GM23248 (cell line): ENCODE data around the gene MMP10. TPM values are rescaled to one million over a fixed set of nuclear protein-coding genes. Genes with fewer than 3 reads are reported as not detected.
"Not testable (repeated sequence)": the region's sequence is repeated elsewhere in the genome, so short reads cannot be mapped to it uniquely, and the experiment has no call there.

Source experiments
- DNase-seq: peaks from one replicate; pipeline ENCODE4 v3.0.0-alpha.2; 2015
- H2AFZ ChIP-seq: fragments of 200-600 bp; sonication (generic); 2 replicates; pipeline ENCODE4 v1.6.1; 2016; ENCODE audit warnings: antibody characterized with exemption
- H3F3A ChIP-seq: fragments of 200-600 bp; sonication (generic); 2 replicates; pipeline ENCODE4 v1.6.1; 2016; ENCODE audit warnings: mild to moderate bottlenecking, antibody characterized with exemption, mixed run types; ENCODE audit not compliant: insufficient read depth
- H3K27ac ChIP-seq: fragments of 200-600 bp; sonication (generic); 2 replicates; pipeline ENCODE4 v1.5.1; 2016; ENCODE audit warnings: mild to moderate bottlenecking
- H3K27me3 ChIP-seq: fragments of 200-600 bp; sonication (generic); replicated peaks from 2 replicates; pipeline ENCODE4 v1.6.1; 2016; ENCODE audit warnings: mild to moderate bottlenecking; ENCODE audit not compliant: insufficient read depth
- H3K36me3 ChIP-seq: fragments of 200-600 bp; sonication (generic); 2 replicates; pipeline ENCODE4 v1.6.1; 2016; ENCODE audit warnings: low read depth, mild to moderate bottlenecking
- H3K4me1 ChIP-seq: fragments of 200-600 bp; sonication (generic); 2 replicates; pipeline ENCODE4 v1.6.1; 2016; ENCODE audit warnings: mild to moderate bottlenecking; ENCODE audit not compliant: insufficient read depth
- H3K4me2 ChIP-seq: fragments of 200-600 bp; sonication (generic); one replicate; pipeline ENCODE4 v1.6.1; 2016; ENCODE audit warnings: mild to moderate bottlenecking; ENCODE audit not compliant: unreplicated experiment
- H3K4me3 ChIP-seq: fragments of 200-600 bp; sonication (generic); 2 replicates; pipeline ENCODE4 v1.5.1; 2016; ENCODE audit warnings: mild to moderate bottlenecking
- H3K79me2 ChIP-seq: fragments of 200-600 bp; sonication (generic); 2 replicates; pipeline ENCODE4 v1.6.1; 2016; ENCODE audit warnings: mild to moderate bottlenecking; ENCODE audit not compliant: insufficient read depth
- H3K9ac ChIP-seq: fragments of 200-600 bp; sonication (generic); 2 replicates; pipeline ENCODE4 v1.6.1; 2016; ENCODE audit warnings: mild to moderate bottlenecking
- H3K9me2 ChIP-seq: fragments of 200-600 bp; sonication (generic); 2 replicates; pipeline ENCODE4 v1.6.1; 2016; ENCODE audit warnings: mixed run types, mild to moderate bottlenecking, moderate library complexity; ENCODE audit not compliant: insufficient read depth
- H3K9me3 ChIP-seq: fragments of 200-600 bp; sonication (generic); one replicate; pipeline ENCODE4 v1.6.1; 2017; ENCODE audit warnings: low read depth
- H4K20me1 ChIP-seq: fragments of 200-600 bp; sonication (generic); 2 replicates; pipeline ENCODE4 v1.6.0; 2016; ENCODE audit not compliant: insufficient read depth
- EZH2 ChIP-seq: fragments of 200-600 bp; sonication (generic); IDR thresholded peaks from 2 replicates; pipeline ENCODE4 v1.6.1; 2018; ENCODE audit warnings: antibody characterized with exemption, mild to moderate bottlenecking; ENCODE audit not compliant: insufficient read depth, poor library complexity, severe bottlenecking
- EZH2phosphoT487 ChIP-seq: fragments of 200-600 bp; sonication (generic); IDR thresholded peaks from 2 replicates; pipeline ENCODE4 v1.6.1; 2018; ENCODE audit warnings: antibody characterized with exemption, moderate library complexity, mild to moderate bottlenecking, low read depth; ENCODE audit not compliant: insufficient read depth
- WGBS, 2 experiments: methylation state at CpG; one replicate each; pipeline ENCODE4 v1.1.6; 2015 to 2017; ENCODE audit warnings: low lambda C conversion rate in 2 of 2, low coverage in 1 of 2; ENCODE audit errors: missing lambda C conversion rate in 2 of 2; 5-methylcytosine and 5-hydroxymethylcytosine counted together
- in situ Hi-C: fragments of 300-500 bp; cut with MboI; formaldehyde crosslinking; loops from 2 replicates; pipeline ENCODE4 v1.15.0; 2020
- polyA plus RNA-seq: library from polyadenylated mRNA; unstranded; fragments of >200 nt; fragmentation: Nextera tagmentation; extraction: Ambion mirVana; gene quantifications from 2 replicates; pipeline ENCODE4 v1.2.1, GENCODE V29; 2016
- total RNA-seq: library from RNA; depleted of rRNA; stranded (reverse); fragments of >200 nt; shearing (Covaris generic); gene quantifications from 2 replicates; pipeline ENCODE4 v1.2.3, GENCODE V29; 2014

Gene MMP10
- total and polyA plus RNA-seq, 2 experiments from 2014 or later: 0.97 to 1.1 TPM

DNA sequence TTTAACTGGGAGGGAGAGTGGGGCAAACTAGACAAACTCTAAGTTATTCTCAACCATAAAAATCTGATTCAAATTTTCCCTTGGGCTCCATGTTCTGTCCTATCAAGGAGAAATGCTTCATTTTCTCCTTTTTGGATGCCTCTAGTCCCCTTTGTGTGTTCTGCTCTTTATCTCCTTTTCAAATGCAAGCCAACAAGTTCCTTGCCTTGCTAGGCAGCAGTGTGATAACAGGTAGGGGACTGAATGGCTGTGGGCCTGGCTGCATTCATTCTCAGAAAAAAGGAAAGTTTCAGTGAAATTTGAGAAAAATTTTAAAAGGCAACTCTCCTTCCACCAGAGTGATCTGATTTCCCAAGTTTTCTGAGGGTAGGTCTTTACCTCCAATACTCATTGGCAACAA lies 28.8 kb downstream of the MMP10 start:
- H4K20me1 ChIP-seq: no peaks in the 10 kb centered on the region
- no peak overlapping the region for H3K9ac ChIP-seq
- no peak overlapping the region for H2AFZ ChIP-seq
- DNase-seq: no peak
- H3K4me3 ChIP-seq: no peak overlapping the region
- no peaks in the 10 kb centered on the region for H3K9me2 ChIP-seq
- H3F3A ChIP-seq: no peaks in the 10 kb centered on the region
- H3K36me3 ChIP-seq: no peaks in the 10 kb centered on the region
- no peaks in the 10 kb centered on the region for H3K9me3 ChIP-seq
- TF ChIP-seq EZH2 (no peak), EZH2phosphoT487 (no peak)
- H3K79me2 ChIP-seq: no peaks in the 10 kb centered on the region
- H3K4me2 ChIP-seq: no peak overlapping the region
- H3K4me1 ChIP-seq: no peaks in the 10 kb centered on the region
- peaks cover 52% of the 10 kb centered on the region for H3K27me3 ChIP-seq
- in situ Hi-C loops: no loop called here
- H3K27ac ChIP-seq: no peak overlapping the region

DNA sequence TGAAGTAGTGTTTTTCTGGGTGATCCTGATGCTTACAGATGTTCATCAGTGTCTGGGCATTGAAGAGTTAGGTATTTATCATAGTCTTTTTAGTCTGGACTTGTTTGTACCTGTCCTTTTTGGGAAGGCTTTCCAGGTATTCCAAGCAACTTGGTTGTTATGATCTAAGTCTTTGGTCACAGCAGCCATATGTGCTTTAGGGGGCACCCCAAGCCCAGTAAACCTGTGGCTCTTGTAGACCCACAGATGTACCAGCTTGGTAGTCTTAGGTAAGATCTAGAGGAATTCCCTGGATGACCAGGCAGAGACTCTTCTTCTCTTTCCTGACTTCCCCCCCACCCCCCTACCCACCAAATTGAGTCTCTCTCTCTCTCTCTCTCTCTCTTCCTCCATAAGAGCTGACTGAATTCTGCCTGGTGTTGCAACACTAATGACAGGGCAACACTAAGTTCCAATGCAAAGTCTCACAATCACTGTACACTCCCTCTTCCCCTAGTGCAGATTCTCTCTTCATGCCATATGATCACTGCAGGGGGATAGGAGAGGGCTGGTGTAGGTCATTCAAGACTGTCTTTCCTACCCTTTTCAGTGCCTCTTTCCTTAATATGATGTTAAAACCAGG lies 31.2 kb downstream of the MMP10 start:
- Histone ChIP-seq H3F3A (no peaks in the 10 kb centered on the region), H3K79me2 (no peaks in the 10 kb centered on the region), H3K4me1 (no peaks in the 10 kb centered on the region), H2AFZ (no peak overlapping the region), H3K4me2 (no peak overlapping the region), H3K9me3 (no peaks in the 10 kb centered on the region), H3K36me3 (no peaks in the 10 kb centered on the region), H3K4me3 (no peak overlapping the region), H3K27me3 (peaks cover 41% of the 10 kb centered on the region), H3K9ac (no peak overlapping the region), H4K20me1 (no peaks in the 10 kb centered on the region), H3K27ac (no peak overlapping the region), H3K9me2 (no peaks in the 10 kb centered on the region)
- TF ChIP-seq EZH2phosphoT487: no peak
- in situ Hi-C loops: no loop called here
- DNase-seq: no peak

DNA sequence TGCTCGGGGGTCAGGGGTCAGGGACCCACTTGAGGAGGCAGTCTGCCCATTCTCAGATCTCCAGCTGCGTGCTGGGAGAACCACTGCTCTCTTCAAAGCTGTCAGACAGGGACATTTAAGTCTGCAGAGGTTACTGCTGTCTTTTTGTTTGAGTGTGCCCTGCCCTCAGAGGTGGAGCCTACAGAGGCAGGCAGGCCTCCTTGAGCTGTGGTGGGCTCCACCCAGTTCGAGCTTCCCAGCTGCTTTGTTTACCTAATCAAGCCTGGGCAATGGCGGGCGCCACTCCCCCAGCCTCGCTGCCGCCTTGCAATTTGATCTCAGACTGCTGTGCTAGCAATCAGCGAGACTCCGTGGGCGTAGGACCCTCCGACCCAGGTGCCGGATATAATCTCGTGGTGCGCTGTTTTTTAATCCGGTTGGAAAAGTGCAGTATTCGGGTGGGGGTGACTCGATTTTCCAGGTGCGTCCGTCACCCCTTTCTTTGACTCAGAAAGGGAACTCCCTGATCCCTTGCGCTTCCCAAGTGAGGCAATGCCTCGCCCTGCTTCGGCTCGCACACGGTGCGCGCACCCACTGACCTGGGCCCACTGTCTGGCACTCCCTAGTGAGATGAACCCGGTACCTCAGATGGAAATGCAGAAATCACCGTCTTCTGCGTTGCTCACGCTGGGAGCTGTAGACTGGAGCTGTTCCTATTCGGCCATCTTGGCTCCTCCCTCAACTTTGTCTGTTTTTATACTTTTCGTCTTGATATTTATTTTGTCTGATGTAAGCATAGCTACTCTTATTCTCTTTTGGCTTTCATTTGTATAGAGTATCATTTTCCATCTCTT lies 33.5 kb downstream of the MMP10 start:
- peaks cover 27% of the 10 kb centered on the region for H3K27me3 ChIP-seq
- H3K9me3 ChIP-seq, H3K27ac ChIP-seq, H3K9me2 ChIP-seq, H3K4me1 ChIP-seq, DNase-seq, H3K79me2 ChIP-seq, H3K36me3 ChIP-seq, H4K20me1 ChIP-seq, in situ Hi-C loops, H3F3A ChIP-seq, H3K4me2 ChIP-seq, H3K9ac ChIP-seq: not testable (repeated sequence)
- WGBS, 2 experiments: 51% methylated on average over 29 to 32 of the region's 32 CpGs
- 0 out of 2 replicates have a peak overlapping the region, but pooled peaks have one; percentile 2 for H2AFZ ChIP-seq
- peak overlapping the region; percentile 18; the same call in 1 of the 2 replicates for H3K4me3 ChIP-seq

DNA sequence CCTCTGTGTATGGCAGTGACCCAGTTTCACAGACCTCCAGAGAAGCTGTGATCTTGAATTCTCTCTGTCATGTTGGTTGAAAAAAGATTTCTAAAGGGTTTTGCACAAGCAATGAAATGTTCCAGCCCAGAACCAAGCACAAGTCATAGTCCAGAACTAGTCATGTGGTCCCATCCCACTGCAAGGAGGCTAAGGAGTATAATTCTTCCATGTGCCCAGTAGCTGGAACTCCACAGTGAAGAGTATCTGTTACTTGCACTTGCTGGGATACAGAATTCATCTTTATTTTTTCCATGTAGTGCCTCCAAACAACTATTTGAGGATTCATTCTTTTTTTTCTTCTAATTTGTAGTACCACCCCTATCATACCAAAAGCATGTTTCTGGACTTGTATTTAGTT lies 45.8 kb downstream of the MMP10 start:
- H3K27me3 ChIP-seq: no peaks in the 10 kb centered on the region
- H3K9ac ChIP-seq: no peak overlapping the region
- H3K4me2 ChIP-seq: no peak overlapping the region
- H3F3A ChIP-seq: peaks cover 8% of the 10 kb centered on the region; the same call in 1 of the 2 replicates
- no peak overlapping the region for H3K4me3 ChIP-seq
- peaks cover 9% of the 10 kb centered on the region for H3K4me1 ChIP-seq
- DNase-seq: peak; percentile 29
- no peak overlapping the region for H2AFZ ChIP-seq
- TF ChIP-seq EZH2 (no peak), EZH2phosphoT487 (no peak)
- H3K79me2 ChIP-seq: no peaks in the 10 kb centered on the region
- H3K27ac ChIP-seq: no peak overlapping the region
- H3K9me2 ChIP-seq: no peaks in the 10 kb centered on the region
- no peaks in the 10 kb centered on the region for H3K9me3 ChIP-seq
- no peaks in the 10 kb centered on the region for H3K36me3 ChIP-seq
- in situ Hi-C loops: loop anchor here (10.0 kb wide), 1 partner anchor 200 kb away; no protein-coding TSS in a partner anchor
- no peaks in the 10 kb centered on the region for H4K20me1 ChIP-seq
